H1 (cell line): Measurements from ENCODE around the gene NUDC. TPM values are rescaled to one million over a fixed set of nuclear protein-coding genes. Genes with fewer than 3 reads are reported as not detected.

Experiments used
- CTCF ChIA-PET: fragments of 300-600 bp; sonication (Branson Sonifier 250); formaldehyde crosslinking; loops from one replicate; lab custom pipeline; 2021; ENCODE audit not compliant: partially characterized antibody; lab: Charles Lee
- POLR2A ChIA-PET: fragments of 300-600 bp; sonication (Branson Sonifier 250); formaldehyde crosslinking; loops from one replicate; lab custom pipeline; 2021; ENCODE audit warnings: inconsistent platforms; ENCODE audit not compliant: partially characterized antibody; lab: Charles Lee
- DNase-seq, 2 experiments: peaks; one replicate each; pipeline versions ENCODE4 v3.0.0 to v3.0.0-alpha.2; 2010 to 2022; ENCODE audit warnings: low spot score in 2 of 2, low read depth in 1 of 2, mixed read lengths in 1 of 2
- FAIRE-seq: peaks from 2 replicates; lab custom pipeline; 2011; peaks lifted over from hg19 to GRCh38; lab: Jason Lieb, UNC
- H2AFZ ChIP-seq: 2 replicates; pipeline ENCODE4 v1.8.1; 2012; ENCODE audit warnings: low read length, inconsistent platforms
- H2AK5ac ChIP-seq: 2 replicates; pipeline ENCODE4 v1.6.1; 2013; ENCODE audit warnings: low read depth, low read length
- H2BK120ac ChIP-seq: replicated peaks from 2 replicates; pipeline ENCODE3; 2013; ENCODE audit warnings: low read depth, low read length, inconsistent platforms
- H2BK12ac ChIP-seq: 2 replicates; pipeline ENCODE4 v1.6.1; 2013; ENCODE audit warnings: low read depth, low read length
- H2BK15ac ChIP-seq: 2 replicates; pipeline ENCODE4 v1.6.1; 2013; ENCODE audit warnings: low read length
- H2BK20ac ChIP-seq: 2 replicates; pipeline ENCODE4 v1.6.1; 2013; ENCODE audit warnings: low read length
- H2BK5ac ChIP-seq: 2 replicates; pipeline ENCODE4 v1.6.1; 2013; ENCODE audit warnings: low read depth, low read length
- H3K14ac ChIP-seq: 2 replicates; pipeline ENCODE4 v1.6.1; 2013; ENCODE audit warnings: inconsistent platforms; ENCODE audit not compliant: insufficient read length
- H3K18ac ChIP-seq: 2 replicates; pipeline ENCODE4 v1.6.1; 2013; ENCODE audit warnings: low read length; ENCODE audit errors: extremely low read depth
- H3K23ac ChIP-seq: 2 replicates; pipeline ENCODE4 v1.6.1; 2013; ENCODE audit warnings: inconsistent platforms; ENCODE audit not compliant: insufficient read length
- H3K23me2 ChIP-seq: 2 replicates; pipeline ENCODE4 v1.6.1; 2013; ENCODE audit warnings: low read depth, low read length
- H3K27ac ChIP-seq: 2 replicates; pipeline ENCODE4 v1.6.1; 2011; ENCODE audit warnings: low read depth, low read length, inconsistent platforms
- H3K27me3 ChIP-seq, 4 experiments: replicated peaks in 1 of 4; 1 replicate in 1 of 4; 2 replicates in 3 of 4; pipeline versions ENCODE4 v1.6.1 to v1.8.1; 2011 to 2013; ENCODE audit warnings: low read length in 3 of 4, mild to moderate bottlenecking in 3 of 4, inconsistent platforms in 2 of 4, mixed read lengths in 2 of 4, moderate library complexity in 1 of 4; ENCODE audit not compliant: control insufficient read depth in 3 of 4, insufficient read depth in 3 of 4; ENCODE audit errors: extremely low read depth in 1 of 4
- H3K36me3 ChIP-seq, 4 experiments: 2 replicates each; pipeline versions ENCODE4 v1.6.1 to v1.8.1; 2011 to 2013; ENCODE audit warnings: mild to moderate bottlenecking in 4 of 4, low read length in 3 of 4, moderate library complexity in 2 of 4, control low read depth in 1 of 4, inconsistent platforms in 1 of 4; ENCODE audit not compliant: insufficient read depth in 4 of 4, control insufficient read depth in 2 of 4
- H3K4ac ChIP-seq: replicated peaks from 2 replicates; pipeline ENCODE3; 2013; ENCODE audit warnings: low read length, low read depth, mixed read lengths, inconsistent platforms; ENCODE audit not compliant: insufficient read length
- H3K4me1 ChIP-seq, 4 experiments: replicated peaks in 1 of 4; 1 replicate in 1 of 4; 2 replicates in 3 of 4; pipeline versions ENCODE4 v1.6.1 to v1.8.1; 2011 to 2013; ENCODE audit warnings: low read length in 3 of 4, inconsistent platforms in 2 of 4, mixed read lengths in 1 of 4; ENCODE audit not compliant: insufficient read depth in 4 of 4, control insufficient read depth in 3 of 4
- H3K4me2 ChIP-seq, 2 experiments: 2 replicates each; pipeline versions ENCODE4 v1.6.1 to v1.8.1; 2011 to 2013; ENCODE audit warnings: low read depth in 2 of 2, low read length in 2 of 2, control low read depth in 1 of 2, inconsistent platforms in 1 of 2, mild to moderate bottlenecking in 1 of 2; ENCODE audit not compliant: insufficient read depth in 1 of 2
- H3K4me3 ChIP-seq, 4 experiments: fragments of 200-600, 300-600 bp in 1 of 4; sonication (generic), shearing (Covaris generic), sonication (Bioruptor Twin) in 1 of 4; 2 replicates each; pipeline versions ENCODE4 v1.5.1 to v1.8.1; 2011 to 2016; ENCODE audit warnings: low read length in 4 of 4, low read depth in 3 of 4, control low read depth in 2 of 4, inconsistent platforms in 2 of 4, mild to moderate bottlenecking in 2 of 4, mixed read lengths in 1 of 4, moderate library complexity in 1 of 4; ENCODE audit not compliant: insufficient read depth in 2 of 4; ENCODE audit errors: extremely low read depth in 1 of 4
- H3K56ac ChIP-seq: replicated peaks from 2 replicates; pipeline ENCODE3; 2013; ENCODE audit warnings: low read depth, mild to moderate bottlenecking, mixed read lengths, low read length, inconsistent platforms; ENCODE audit not compliant: insufficient read length
- H3K79me1 ChIP-seq: 2 replicates; pipeline ENCODE4 v1.6.1; 2013; ENCODE audit warnings: low read depth, low read length, control low read depth
- H3K79me2 ChIP-seq, 2 experiments: 2 replicates each; pipeline versions ENCODE4 v1.6.1 to v1.8.1; 2012 to 2013; ENCODE audit warnings: low read length in 2 of 2, mild to moderate bottlenecking in 2 of 2, inconsistent platforms in 1 of 2; ENCODE audit not compliant: insufficient read depth in 2 of 2, control insufficient read depth in 1 of 2
- H3K9ac ChIP-seq, 4 experiments: replicated peaks in 1 of 4; 1 replicate in 1 of 4; 2 replicates in 3 of 4; pipeline versions ENCODE4 v1.6.1 to v1.8.1; 2011 to 2013; ENCODE audit warnings: low read depth in 3 of 4, low read length in 3 of 4, control low read depth in 2 of 4, mild to moderate bottlenecking in 2 of 4, moderate library complexity in 2 of 4, inconsistent platforms in 1 of 4; ENCODE audit errors: extremely low read depth in 1 of 4
- H3K9me3 ChIP-seq, 2 experiments: 2 replicates each; pipeline versions ENCODE4 v1.6.1 to v1.8.1; 2012 to 2013; ENCODE audit warnings: mild to moderate bottlenecking in 2 of 2, moderate library complexity in 2 of 2, control low read depth in 1 of 2, inconsistent platforms in 1 of 2, low read depth in 1 of 2, low read length in 1 of 2, mixed read lengths in 1 of 2; ENCODE audit not compliant: insufficient read depth in 2 of 2
- H4K20me1 ChIP-seq, 2 experiments: replicated peaks in 1 of 2; 2 replicates each; pipeline versions ENCODE3 to v1.8.1; 2011 to 2013; ENCODE audit warnings: inconsistent platforms in 2 of 2, low read length in 2 of 2, mild to moderate bottlenecking in 1 of 2; ENCODE audit not compliant: insufficient read depth in 2 of 2, control insufficient read depth in 1 of 2
- H4K5ac ChIP-seq: 2 replicates; pipeline ENCODE4 v1.6.1; 2013; ENCODE audit warnings: low read length, low read depth, mixed read lengths, inconsistent platforms; ENCODE audit not compliant: insufficient read length
- H4K8ac ChIP-seq: 2 replicates; pipeline ENCODE4 v1.8.0; 2013; ENCODE audit warnings: mild to moderate bottlenecking, moderate library complexity, low read length, inconsistent platforms; ENCODE audit not compliant: insufficient read depth; ENCODE audit errors: extremely low read depth
- H4K91ac ChIP-seq: replicated peaks from 2 replicates; pipeline ENCODE3; 2013; ENCODE audit warnings: low read length, mixed read lengths, inconsistent platforms; ENCODE audit not compliant: insufficient read length
- CHD1 ChIP-seq: IDR thresholded peaks from 2 replicates; pipeline ENCODE4 v1.6.1; 2012; ENCODE audit warnings: low read depth, low read length, improper control_type of control experiment
- MAFK ChIP-seq: IDR thresholded peaks from 2 replicates; pipeline ENCODE4 v1.6.1; 2012; ENCODE audit warnings: low read depth, mild to moderate bottlenecking, improper control_type of control experiment, low read length
- MAX ChIP-seq: IDR thresholded peaks from 2 replicates; pipeline ENCODE4 v1.6.1; 2012; ENCODE audit warnings: inconsistent platforms
- SUZ12 ChIP-seq: fragments of 200-600 bp; sonication (generic); IDR thresholded peaks from 2 replicates; pipeline ENCODE4 v1.6.1; 2012; ENCODE audit warnings: mild to moderate bottlenecking, inconsistent platforms, low read length, moderate library complexity, mixed read lengths
- TAF1 ChIP-seq: IDR thresholded peaks from 2 replicates; pipeline ENCODE4 v1.6.1; 2011; ENCODE audit warnings: mild to moderate bottlenecking, low read depth, low read length
- YY1 ChIP-seq: IDR thresholded peaks from 2 replicates; pipeline ENCODE4 v1.6.1; 2011; ENCODE audit warnings: low read depth, mild to moderate bottlenecking, low read length
- WGBS, 2 experiments: shearing (Covaris generic) in 1 of 2; methylation state at CpG; one replicate each; pipeline versions ENCODE4 v1.1.6 to v1.1.7; 2013 to 2015; ENCODE audit warnings: low lambda C conversion rate in 2 of 2, mixed read lengths in 2 of 2, inconsistent platforms in 1 of 2, low coverage in 1 of 2, missing lambda C conversion rate in 1 of 2; ENCODE audit not compliant: insufficient replicate concordance in 2 of 2, insufficient coverage in 1 of 2, insufficient read length in 1 of 2; ENCODE audit errors: extremely low coverage in 1 of 2, missing lambda C conversion rate in 1 of 2; 5-methylcytosine and 5-hydroxymethylcytosine counted together
- polyA plus RNA-seq, 7 experiments: library from polyadenylated mRNA; depleted of rRNA in 3 of 7; stranded (reverse) in 5 of 7; unstranded in 2 of 7; fragments of >200 nt in 5 of 7; fragments of 200-250 nt in 2 of 7; gene quantifications; 1 replicate in 5 of 7; 2 replicates in 1 of 7; 4 replicates in 1 of 7; pipeline versions ENCODE4 v1.2.1 to v1.2.3, GENCODE V29; 2011 to 2013; ENCODE audit warnings: missing spikeins in 2 of 7, mixed read lengths in 2 of 7
- total RNA-seq: library from RNA; stranded (reverse); fragmentation: NEBNext Ultra II Directional; extraction: Animal tissue kit (Norgen Biotek cat#: 25700); gene quantifications from 2 replicates; pipeline ENCODE4 v1.2.1, GENCODE V29; 2021

Gene NUDC
- total and polyA plus RNA-seq, 2 of the 8 experiments (the other 6 are each of a cell fraction or from before 2014, with no cell fraction given), result 43.2 to 131 TPM

- Histone ChIP-seq H2BK20ac (no peak overlapping the region), H3K79me1 (peaks cover 5% of the 10 kb centered on the region; the same call in 1 of the 2 replicates), H3K79me2 (peaks cover 6 to 16% of the 10 kb centered on the region in 2 experiments), H3K4me1 (peaks cover 0 to 8% (median 3%) of the 10 kb centered on the region in 4 experiments; a peak in 3 of 7 replicates), H2AFZ (no peak overlapping the region; the same call in 1 of the 2 replicates), H2BK12ac (no peak overlapping the region), H4K91ac (no peak overlapping the region), H3K36me3 (peaks cover 0 to 11% (median 5%) of the 10 kb centered on the region in 4 experiments; a peak in 5 of 8 replicates), H4K8ac (no peak overlapping the region), H4K5ac (peak overlapping the region; percentile 74), H3K56ac (peak overlapping the region; percentile 55), H2BK5ac (no peak overlapping the region), H4K20me1 (peaks cover 0 to 2% of the 10 kb centered on the region in 2 experiments), H2BK15ac (no peak overlapping the region), H3K9ac (peak overlapping the region in 3 of 4 experiments; percentile 93 to 96 (median 95); a peak in 6 of 7 replicates), H3K27ac (peak overlapping the region; percentile 88), H3K27me3 (no peaks in the 10 kb centered on the region), H3K23ac (no peak overlapping the region), H3K4ac (no peak overlapping the region), H2AK5ac (no peak overlapping the region), H3K9me3 (no peaks in the 10 kb centered on the region), H3K4me2 (peak overlapping the region; percentile 71 to 86), H2BK120ac (no peak overlapping the region), H3K23me2 (peaks cover 8% of the 10 kb centered on the region), H3K18ac (no peak overlapping the region), H3K14ac (no peak overlapping the region), H3K4me3 (peak overlapping the region; percentile 90 to 98 (median 96))
- FAIRE-seq, result no peak
- POLR2A ChIA-PET, result interaction anchor here (0.7 to 4.1 kb wide), 23 partner anchors 8 to 208 kb away, joined by 3 to 66 read pairs (median 5); partner anchors contain the start of genes GPN2, NR0B2, NUDC and PIGV
- CTCF ChIA-PET, result interaction anchor here (0.7 to 4.9 kb wide), 6 partner anchors 9 to 42 kb away, joined by 3 to 27 read pairs (median 4); partner anchors contain the start of gene GPN2
- WGBS, 2 experiments, result 71% methylated on average over 13 of the region's 18 CpGs; no CpG with 5 or more reads in 1 of the 2 experiments
- no peak for DNase-seq
- TF ChIP-seq MAFK (no peak), SUZ12 (no peak), CHD1 (no peak), TAF1 (no peak), MAX (no peak), YY1 (no peak)
Observed at GRCh38 chr1:26900815-26901511, 20.6 kb upstream of the NUDC start.
